K562 (cell line): ENCODE results near the gene ZBTB42. TPM values are rescaled to one million over a fixed set of nuclear protein-coding genes. Genes with fewer than 3 reads are reported as not detected.

Experiments
- ELF1 ChIP-seq: fragments of 200-800 bp; sonication (Bioruptor generic); IDR thresholded peaks from 2 replicates; pipeline ENCODE4 v1.6.1; 2016; ENCODE audit warnings: missing genetic modification characterization, missing compliant biosample characterization
- HDAC1 ChIP-seq, 2 experiments: fragments of 450-650 bp; IDR thresholded peaks; 2 replicates each; pipeline ENCODE4 v1.6.1; 2016 to 2017; ENCODE audit warnings: inconsistent platforms in 1 of 2, mild to moderate bottlenecking in 1 of 2, moderate library complexity in 1 of 2
- HMGN3 ChIP-seq: IDR thresholded peaks from 2 replicates; pipeline ENCODE4 v1.6.1; 2011; ENCODE audit warnings: borderline replicate concordance, low read depth, mild to moderate bottlenecking, mixed read lengths, low read length; ENCODE audit not compliant: insufficient read length; ENCODE audit errors: extremely low read depth
- HNRNPLL ChIP-seq: fragments of 200-400 bp; formaldehyde crosslinking; IDR thresholded peaks from 2 replicates; pipeline ENCODE4 v1.6.1; 2017; ENCODE audit warnings: low read length, low read depth, mild to moderate bottlenecking; ENCODE audit not compliant: poor library complexity, severe bottlenecking
- HOXB6 ChIP-seq: fragments of 250-450 bp; sonication (Bioruptor Pico); IDR thresholded peaks from 2 replicates; pipeline ENCODE4 v1.5.1; 2022; ENCODE audit warnings: mild to moderate bottlenecking, borderline replicate concordance
- KDM1A ChIP-seq, 2 experiments: fragments of 450-650 bp; IDR thresholded peaks; 2 replicates each; pipeline ENCODE4 v1.6.1; 2016; ENCODE audit warnings: mild to moderate bottlenecking in 2 of 2
- NFYB ChIP-seq: IDR thresholded peaks from 2 replicates; pipeline ENCODE4 v1.6.1; 2011; ENCODE audit warnings: mild to moderate bottlenecking, moderate library complexity; ENCODE audit not compliant: insufficient read length; ENCODE audit errors: extremely low read depth
- NONO ChIP-seq, 2 experiments: fragments of 200-400 bp in 1 of 2; fragments of 450-650 bp in 1 of 2; formaldehyde crosslinking in 1 of 2; IDR thresholded peaks; 2 replicates each; pipeline ENCODE4 v1.6.1; 2017; ENCODE audit warnings: low read depth in 2 of 2, mild to moderate bottlenecking in 2 of 2, moderate library complexity in 2 of 2, low read length in 1 of 2
- NR2F6 ChIP-seq: fragments of 450-650 bp; formaldehyde crosslinking; IDR thresholded peaks from 2 replicates; pipeline ENCODE4 v1.4.0; 2020; ENCODE audit warnings: mild to moderate bottlenecking
- PCBP2 ChIP-seq: fragments of 200-400 bp; formaldehyde crosslinking; IDR thresholded peaks from 2 replicates; pipeline ENCODE4 v1.6.1; 2018; ENCODE audit warnings: low read length, low read depth, mild to moderate bottlenecking, moderate library complexity; ENCODE audit not compliant: poor library complexity, severe bottlenecking
- PHB2 ChIP-seq: fragments of 450-650 bp; IDR thresholded peaks from 2 replicates; pipeline ENCODE4 v1.6.1; 2017; ENCODE audit warnings: low read depth
- PHF8 ChIP-seq: fragments of 200-600 bp; sonication (generic); IDR thresholded peaks from 2 replicates; pipeline ENCODE4 v1.6.1; 2012; ENCODE audit warnings: mixed run types, mild to moderate bottlenecking, inconsistent platforms, low read length, moderate library complexity, borderline replicate concordance
- POLR2G ChIP-seq: fragments of 200-400 bp; formaldehyde crosslinking; IDR thresholded peaks from 2 replicates; pipeline ENCODE4 v1.6.1; 2017; ENCODE audit warnings: low read depth, mild to moderate bottlenecking, antibody characterized with exemption, low read length, moderate library complexity
- PRMT5 ChIP-seq: sonication (generic); formaldehyde crosslinking; IDR thresholded peaks from 2 replicates; pipeline ENCODE4 v1.5.0; 2020; ENCODE audit warnings: missing genetic modification reagents
- RB1 ChIP-seq: fragments of 450-650 bp; IDR thresholded peaks from 2 replicates; pipeline ENCODE4 v1.6.1; 2017; ENCODE audit warnings: low read depth, mild to moderate bottlenecking
- VEZF1 ChIP-seq: fragments of 200-800 bp; sonication (Bioruptor generic); IDR thresholded peaks from 2 replicates; pipeline ENCODE4 v1.6.1; 2017; ENCODE audit warnings: missing genetic modification characterization, missing compliant biosample characterization
- XRCC3 ChIP-seq: fragments of 450-650 bp; IDR thresholded peaks from 2 replicates; pipeline ENCODE4 v1.6.1; 2017; ENCODE audit warnings: mild to moderate bottlenecking, moderate library complexity
- ZFP36 ChIP-seq: fragments of 150-350 bp; IDR thresholded peaks from 2 replicates; pipeline ENCODE4 v1.6.1; 2018; ENCODE audit warnings: low read length, low read depth; ENCODE audit not compliant: partially characterized antibody
- ZFX ChIP-seq: sonication (generic); formaldehyde crosslinking; IDR thresholded peaks from 2 replicates; pipeline ENCODE4 v1.8.0; 2022; ENCODE audit warnings: mild to moderate bottlenecking, missing genetic modification reagents, moderate library complexity
- ZNF217 ChIP-seq: sonication (generic); formaldehyde crosslinking; IDR thresholded peaks from 2 replicates; pipeline ENCODE4 v1.8.0; 2022; ENCODE audit warnings: mild to moderate bottlenecking, missing genetic modification reagents
- ZNF311 ChIP-seq: fragments of 250-450 bp; sonication (Bioruptor Pico); IDR thresholded peaks from 2 replicates; pipeline ENCODE4 v1.4.0; 2020; ENCODE audit warnings: mild to moderate bottlenecking, moderate library complexity
- ZNF347 ChIP-seq: fragments of 450-650 bp; formaldehyde crosslinking; IDR thresholded peaks from 2 replicates; pipeline ENCODE4 v1.4.0; 2020; ENCODE audit warnings: low read depth, mild to moderate bottlenecking, moderate library complexity
- ZNF436 ChIP-seq: fragments of 250-450, 450-650 bp; sonication (Bioruptor Pico); formaldehyde crosslinking; IDR thresholded peaks from 2 replicates; pipeline ENCODE4 v1.7.0; 2020; ENCODE audit warnings: mild to moderate bottlenecking
- ZNF639 ChIP-seq, 2 experiments: fragments of 200-800 bp in 1 of 2; sonication (Bioruptor generic) in 1 of 2; sonication (generic) in 1 of 2; formaldehyde crosslinking in 1 of 2; IDR thresholded peaks in 1 of 2; conservative IDR thresholded peaks in 1 of 2; 2 replicates each; pipeline versions ENCODE4 v1.5.0 to v1.6.1; 2016 to 2020; ENCODE audit warnings: missing compliant biosample characterization in 1 of 2, missing genetic modification characterization in 1 of 2, missing genetic modification reagents in 1 of 2
- polyA plus RNA-seq, 8 experiments: library from polyadenylated mRNA; depleted of rRNA in 4 of 8; stranded (reverse) in 5 of 8; unstranded in 3 of 8; fragments of >200 nt; fragmentation: Nextera tagmentation in 2 of 8; fragmentation: Illumina TruSeq in 1 of 8; extraction: Ambion mirVana in 2 of 8; extraction: Trizol in 1 of 8; gene quantifications; 2 replicates each; pipeline versions ENCODE4 v1.2.1 to v1.2.3, GENCODE V29; 2011 to 2014; ENCODE audit warnings: inconsistent platforms in 1 of 8, missing spikeins in 1 of 8
- total RNA-seq, 7 experiments: library from RNA; depleted of rRNA in 6 of 7; stranded (reverse); fragments of >200 nt in 6 of 7; fragmentation: Illumina TruSeq in 2 of 7; extraction: Trizol in 2 of 7; gene quantifications; 2 replicates each; pipeline versions ENCODE4 v1.2.1 to v1.2.3, GENCODE V29; 2011 to 2021; ENCODE audit warnings: low replicate concordance in 1 of 7

The ZBTB42 gene
- total and polyA plus RNA-seq, 9 of the 15 experiments (the other 6 are each of a cell fraction or from before 2014, with no cell fraction given), result 0.03 to 8.5 (median 2.4) TPM

- TF ChIP-seq HDAC1 (IDR thresholded peaks at IDR 0.05) (no peak), PCBP2 (no peak), RB1 (no peak), VEZF1 (peak; percentile 45; the same call in 1 of the 2 replicates), HNRNPLL (no peak), ZNF639 (CRISPR knock-in tag; conservative IDR thresholded peaks at IDR 0.05 in 1 of 2, IDR thresholded peaks at IDR 0.05 in 1 of 2) (peak in 1 of 2 experiments; percentile 18; a peak in 1 of 4 replicates), ELF1 (tag) (0 out of 2 replicates have a peak, but pooled peaks have one; percentile 24), NR2F6 (no peak), NONO (IDR thresholded peaks at IDR 0.05; ENCODE audit: low read depth in 2 of 2, low read length in 1 of 2) (peak in 1 of 2 experiments; percentile 23; a peak in 1 of 4 replicates), KDM1A (IDR thresholded peaks at IDR 0.05) (no peak), ZFP36 (no peak), ZFX (no peak; the same call in 1 of the 2 replicates), HOXB6 (CRISPR knock-in tag) (no peak), HMGN3 (peak; percentile 59), XRCC3 (no peak), ZNF217 (CRISPR knock-in tag) (no peak), ZNF436 (CRISPR knock-in tag) (no peak), PHF8 (peak; percentile 53; the same call in 1 of the 2 replicates), POLR2G (peak; percentile 25; the same call in 1 of the 2 replicates), PRMT5 (CRISPR knock-in tag) (no peak), ZNF347 (CRISPR knock-in tag) (no peak), ZNF311 (CRISPR knock-in tag) (no peak), NFYB (no peak), PHB2 (no peak)
Observed at GRCh38 chr14:104794993-104795780, 5.7 kb upstream of the ZBTB42 start, which contains the start of gene AKT1 (continued).
